ENCODE results near the gene UNC5A. TPM values are rescaled to one million over a fixed set of nuclear protein-coding genes. Genes with fewer than 3 reads are reported as not detected.

UNC5A gene
- total and polyA plus RNA-seq, 2 of the 8 experiments (the other 6 are each of a cell fraction or from before 2014, with no cell fraction given) = 4.0 to 7.6 TPM

GRCh38 chr5:176824604-176825003 lies 14.2 kb downstream of the UNC5A start:
- H2BK12ac ChIP-seq (ENCODE audit: low read depth, low read length) = no peak overlapping the region
- H2BK20ac ChIP-seq (ENCODE audit: low read length) = no peak overlapping the region

More at GRCh38 chr5:176824604-176825003, 14.2 kb downstream of the UNC5A start:
- H2AK5ac ChIP-seq (ENCODE audit: low read depth, low read length) = no peak overlapping the region
- ChIA-PET POLR2A (ENCODE audit: partially characterized antibody) (interaction anchor here (0.6 kb wide), 1 partner anchor 286 kb away, joined by 3 read pairs; no protein-coding TSS in a partner anchor), CTCF (ENCODE audit: partially characterized antibody) (interaction anchor here (1.5 to 3.4 kb wide), 4 partner anchors 9 to 46 kb away, joined by 3 to 18 read pairs (median 4); no protein-coding TSS in a partner anchor)
- no peak overlapping the region; the same call in 1 of the 2 replicates for H2BK5ac ChIP-seq (ENCODE audit: low read depth, low read length)
- 94% methylated on average over 5 of the region's 5 CpGs; no CpG with 5 or more reads in 1 of the 2 experiments for WGBS, 2 experiments (ENCODE audit: extremely low coverage in 1 of 2, insufficient coverage in 1 of 2, insufficient read length in 1 of 2, insufficient replicate concordance in 2 of 2, low coverage in 1 of 2, low lambda C conversion rate in 2 of 2, missing lambda C conversion rate in 1 of 2)
- no peak for FAIRE-seq
- no peak overlapping the region for H2BK120ac ChIP-seq (replicated peaks; ENCODE audit: low read depth, low read length)
- 0 out of 2 replicates have a peak overlapping the region, but pooled peaks have one; percentile 16 for H2BK15ac ChIP-seq (ENCODE audit: low read length)
- H4K8ac ChIP-seq (ENCODE audit: extremely low read depth, insufficient read depth, low read length) = no peak overlapping the region
- H3K18ac ChIP-seq (ENCODE audit: extremely low read depth, low read length) = no peak overlapping the region
- no peaks in the 10 kb centered on the region for H3K79me1 ChIP-seq (ENCODE audit: low read depth, low read length)
- peaks cover 5% of the 10 kb centered on the region; the same call in 1 of the 2 replicates for H3K23me2 ChIP-seq (ENCODE audit: low read depth, low read length)
- H3K4me1 ChIP-seq (replicated peaks in 1 of 4; ENCODE audit: control insufficient read depth in 3 of 4, insufficient read depth in 4 of 4, low read length in 3 of 4) = peaks cover 0 to 3% (median 0%) of the 10 kb centered on the region in 4 experiments; a peak in 3 of 7 replicates
- H3K27me3 ChIP-seq (replicated peaks in 1 of 4; ENCODE audit: control insufficient read depth in 3 of 4, extremely low read depth in 1 of 4, insufficient read depth in 3 of 4, low read length in 3 of 4) = no peaks in the 10 kb centered on the region
- H4K20me1 ChIP-seq (replicated peaks in 1 of 2; ENCODE audit: control insufficient read depth in 1 of 2, insufficient read depth in 2 of 2, low read length in 2 of 2) = peaks cover 0 to 3% of the 10 kb centered on the region in 2 experiments
- no peak overlapping the region for H4K91ac ChIP-seq (replicated peaks; ENCODE audit: insufficient read length, low read length)
- no peaks in the 10 kb centered on the region for H3K79me2 ChIP-seq (ENCODE audit: control insufficient read depth in 1 of 2, insufficient read depth in 2 of 2, low read length in 2 of 2)
- no peak overlapping the region for H3K14ac ChIP-seq (ENCODE audit: insufficient read length)
- no peak overlapping the region for H3K56ac ChIP-seq (replicated peaks; ENCODE audit: insufficient read length, low read depth, low read length)
- H3K23ac ChIP-seq (ENCODE audit: insufficient read length) = no peak overlapping the region
- H3K9ac ChIP-seq (replicated peaks in 1 of 4; ENCODE audit: extremely low read depth in 1 of 4, low read depth in 3 of 4, low read length in 3 of 4) = no peak overlapping the region
- H2AFZ ChIP-seq (ENCODE audit: low read length) = no peak overlapping the region
- H3K4me2 ChIP-seq (ENCODE audit: insufficient read depth in 1 of 2, low read depth in 2 of 2, low read length in 2 of 2) = no peak overlapping the region
- no peaks in the 10 kb centered on the region for H3K9me3 ChIP-seq (ENCODE audit: insufficient read depth in 2 of 2, low read depth in 1 of 2, low read length in 1 of 2)
- TF ChIP-seq CREB1 (IDR thresholded peaks at IDR 0.05) = no peak
- no peak for TF ChIP-seq CHD1 (IDR thresholded peaks at IDR 0.05; ENCODE audit: low read depth, low read length)
- TF ChIP-seq CBX5 (IDR thresholded peaks at IDR 0.05; ENCODE audit: low read depth, low read length) = no peak
- no peak for TF ChIP-seq NRF1 (IDR thresholded peaks at IDR 0.05; ENCODE audit: low read depth, low read length)
- no peak for TF ChIP-seq MAX (IDR thresholded peaks at IDR 0.05)
- no peak for TF ChIP-seq YY1 (IDR thresholded peaks at IDR 0.05; ENCODE audit: low read depth, low read length)
- TF ChIP-seq HDAC6 (IDR thresholded peaks at IDR 0.05; ENCODE audit: low read depth, low read length) = no peak
- no peak for TF ChIP-seq GTF2F1 (IDR thresholded peaks at IDR 0.05; ENCODE audit: borderline replicate concordance, low read depth, low read length)
- TF ChIP-seq SIX5 (IDR thresholded peaks at IDR 0.05; ENCODE audit: low read depth, low read length) = no peak
- TF ChIP-seq TAF7 (optimal IDR thresholded peaks at IDR 0.05; ENCODE audit: borderline replicate concordance, low read depth, low read length) = no peak
- no peak for TF ChIP-seq RXRA (IDR thresholded peaks at IDR 0.05; ENCODE audit: insufficient read depth, low read depth, low read length)
- no peak for TF ChIP-seq PHF8 (conservative IDR thresholded peaks at IDR 0.05; ENCODE audit: low read depth, low read length)
- no peak for TF ChIP-seq ATF3 (IDR thresholded peaks at IDR 0.05; ENCODE audit: insufficient read depth, low read depth, low read length)
- TF ChIP-seq RBBP5 (IDR thresholded peaks at IDR 0.05; ENCODE audit: borderline replicate concordance, low read depth, low read length) = no peak
- no peaks in the 10 kb centered on the region for H3K36me3 ChIP-seq (ENCODE audit: control insufficient read depth in 2 of 4, insufficient read depth in 4 of 4, low read length in 3 of 4)
- no peak overlapping the region for H3K4me3 ChIP-seq (ENCODE audit: extremely low read depth in 1 of 4, insufficient read depth in 2 of 4, low read depth in 3 of 4, low read length in 4 of 4)
- no peak overlapping the region for H3K4ac ChIP-seq (replicated peaks; ENCODE audit: insufficient read length, low read depth, low read length)
- no peak overlapping the region for H3K27ac ChIP-seq (ENCODE audit: low read depth, low read length)
- no peak for DNase-seq (ENCODE audit: low read depth in 1 of 2, low spot score in 2 of 2)
- H4K5ac ChIP-seq (ENCODE audit: insufficient read length, low read depth, low read length) = no peak overlapping the region

Data from H1 (cell line).